Ascending aorta (tissue), 2 donors: ENCODE measurements around the gene CLMN. TPM values are rescaled to one million over a fixed set of nuclear protein-coding genes. Genes with fewer than 3 reads are reported as not detected.

Experiments
- DNase-seq, 2 donors: peaks; one replicate each; pipeline ENCODE4 v3.0.0-alpha.2; 2019; ENCODE audit warnings: low spot score in 2 of 2
- H3K27ac ChIP-seq, 2 donors: fragments of 200-600 bp; sonication (generic); one replicate each; pipeline ENCODE4 v1.5.1; 2016 to 2017; ENCODE audit warnings: mild to moderate bottlenecking in 1 of 2
- H3K27me3 ChIP-seq: fragments of 200-600 bp; sonication (generic); one replicate; pipeline ENCODE4 v1.5.1; 2017
- H3K36me3 ChIP-seq, 2 donors: fragments of 200-600 bp; sonication (generic); one replicate each; pipeline ENCODE4 v1.5.1; 2016
- H3K4me1 ChIP-seq, 2 donors: fragments of 200-600 bp; sonication (generic); one replicate each; pipeline ENCODE4 v1.5.1; 2016 to 2017; ENCODE audit warnings: mild to moderate bottlenecking in 1 of 2
- H3K4me3 ChIP-seq, 2 donors: fragments of 200-600 bp; sonication (generic); one replicate each; pipeline ENCODE4 v1.5.1; 2016 to 2017; ENCODE audit warnings: mild to moderate bottlenecking in 1 of 2
- H3K9me3 ChIP-seq, 2 donors: fragments of 200-600 bp; sonication (generic); one replicate each; pipeline ENCODE4 v1.5.1; 2016
- intact Hi-C: fragments of 100-400 bp; cut with DNase I; formaldehyde crosslinking; loops from one replicate; pipeline ENCODE4 v1.15.1; 2023
- total RNA-seq: library from RNA; depleted of rRNA; stranded (reverse); fragments of >200 nt; gene quantifications from one replicate; pipeline ENCODE4 v1.1.0, GENCODE V29; 2016
- TF ChIP-seq, protein P1 (sequence below), 3 experiments: fragments of 200-600 bp in 2 of 3; fragments of 450-650 bp in 1 of 3; sonication (generic) in 2 of 3; IDR thresholded peaks; one replicate each; pipeline ENCODE4 v1.5.1; 2016 to 2019; ENCODE audit warnings: antibody characterized with exemption in 3 of 3, mild to moderate bottlenecking in 1 of 3, moderate library complexity in 1 of 3

Gene CLMN
- total RNA-seq, 1 donor from 2014 or later: 4.7 TPM

DNA sequence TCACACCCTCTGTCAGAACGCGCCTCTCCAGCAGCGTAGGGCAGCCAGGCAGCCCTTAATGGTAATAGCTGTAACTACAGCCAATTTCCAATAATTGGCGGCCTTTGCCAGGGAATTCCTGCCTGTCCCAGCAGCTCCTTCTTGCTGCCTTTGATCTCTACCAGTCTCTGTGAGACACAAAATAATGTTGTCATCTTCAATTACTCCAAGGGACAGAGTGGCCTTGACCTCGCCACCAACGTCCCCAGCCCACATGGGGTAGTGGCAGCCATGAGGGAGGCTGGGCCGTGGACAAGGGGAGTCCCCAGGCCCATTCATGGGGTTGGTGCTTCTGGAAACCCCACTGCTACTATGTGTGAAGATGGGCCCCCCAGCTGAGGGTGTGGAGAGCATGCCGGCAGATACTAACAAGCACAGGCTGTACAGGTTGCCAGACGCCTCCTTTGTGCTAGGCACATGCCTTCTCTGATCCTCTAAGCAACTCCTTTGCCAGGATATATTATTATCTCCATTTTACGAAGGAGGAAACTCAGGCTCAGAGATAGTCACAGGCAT is 17.4 kb upstream of the CLMN start:
- no peak overlapping the region for H3K27ac ChIP-seq
- TF ChIP-seq, protein P1, sequence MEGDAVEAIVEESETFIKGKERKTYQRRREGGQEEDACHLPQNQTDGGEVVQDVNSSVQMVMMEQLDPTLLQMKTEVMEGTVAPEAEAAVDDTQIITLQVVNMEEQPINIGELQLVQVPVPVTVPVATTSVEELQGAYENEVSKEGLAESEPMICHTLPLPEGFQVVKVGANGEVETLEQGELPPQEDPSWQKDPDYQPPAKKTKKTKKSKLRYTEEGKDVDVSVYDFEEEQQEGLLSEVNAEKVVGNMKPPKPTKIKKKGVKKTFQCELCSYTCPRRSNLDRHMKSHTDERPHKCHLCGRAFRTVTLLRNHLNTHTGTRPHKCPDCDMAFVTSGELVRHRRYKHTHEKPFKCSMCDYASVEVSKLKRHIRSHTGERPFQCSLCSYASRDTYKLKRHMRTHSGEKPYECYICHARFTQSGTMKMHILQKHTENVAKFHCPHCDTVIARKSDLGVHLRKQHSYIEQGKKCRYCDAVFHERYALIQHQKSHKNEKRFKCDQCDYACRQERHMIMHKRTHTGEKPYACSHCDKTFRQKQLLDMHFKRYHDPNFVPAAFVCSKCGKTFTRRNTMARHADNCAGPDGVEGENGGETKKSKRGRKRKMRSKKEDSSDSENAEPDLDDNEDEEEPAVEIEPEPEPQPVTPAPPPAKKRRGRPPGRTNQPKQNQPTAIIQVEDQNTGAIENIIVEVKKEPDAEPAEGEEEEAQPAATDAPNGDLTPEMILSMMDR (IDR thresholded peaks at IDR 0.05): no peak
- H3K4me3 ChIP-seq: no peak overlapping the region
- H3K36me3 ChIP-seq: no peaks in the 10 kb centered on the region
- H3K4me1 ChIP-seq: no peaks in the 10 kb centered on the region
- H3K9me3 ChIP-seq: no peaks in the 10 kb centered on the region
- no peak for DNase-seq
- H3K27me3 ChIP-seq: no peaks in the 10 kb centered on the region
- intact Hi-C loops: no loop called here

DNA sequence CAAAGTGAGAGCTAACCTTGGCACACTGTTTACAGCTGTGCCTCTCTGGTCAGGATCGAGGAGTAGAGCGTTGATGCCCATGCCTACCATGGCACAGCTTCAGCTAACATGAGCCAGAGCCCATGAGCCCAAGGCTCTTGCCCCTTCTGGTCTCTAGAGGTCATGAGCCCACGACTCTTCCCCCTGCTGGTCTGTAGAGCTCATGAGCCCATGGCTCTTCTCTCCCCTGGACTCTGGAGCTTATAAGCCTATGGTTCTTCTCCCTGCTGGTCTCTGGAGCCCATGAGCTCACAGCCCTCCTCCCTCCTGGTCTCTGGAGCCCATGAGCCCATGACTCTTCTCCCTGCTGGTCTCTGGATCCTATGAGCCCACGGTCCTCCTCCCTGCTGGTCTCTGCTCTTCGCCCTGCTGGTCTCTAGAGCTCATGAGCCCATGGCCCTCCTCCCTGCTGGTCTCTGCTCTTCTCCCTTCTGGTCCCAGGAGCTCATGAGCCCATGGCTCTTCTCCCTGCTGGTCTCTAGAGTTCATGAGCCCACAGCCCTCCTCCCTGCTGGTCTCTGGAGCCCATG is 16.6 kb upstream of the CLMN start:
- no peak for DNase-seq
- no peaks in the 10 kb centered on the region for H3K36me3 ChIP-seq
- H3K4me1 ChIP-seq: no peaks in the 10 kb centered on the region
- H3K4me3 ChIP-seq: no peak overlapping the region
- H3K27ac ChIP-seq: no peak overlapping the region
- H3K9me3 ChIP-seq: no peaks in the 10 kb centered on the region
- intact Hi-C loops: no loop called here
- no peaks in the 10 kb centered on the region for H3K27me3 ChIP-seq
- TF ChIP-seq, protein P1 (IDR thresholded peaks at IDR 0.05): no peak

- Histone ChIP-seq H3K27me3 (no peaks in the 10 kb centered on the region), H3K9me3 (no peaks in the 10 kb centered on the region), H3K4me1 (no peaks in the 10 kb centered on the region), H3K4me3 (no peak overlapping the region), H3K36me3 (no peaks in the 10 kb centered on the region), H3K27ac (no peak overlapping the region)
- TF ChIP-seq, protein P1 (IDR thresholded peaks at IDR 0.05): no peak
- no peak for DNase-seq
- intact Hi-C loops: no loop called here
Measured at GRCh38 chr14:95335071-95335470, 15.4 kb upstream of the CLMN start.

- Histone ChIP-seq H3K27me3 (no peaks in the 10 kb centered on the region), H3K27ac (no peak overlapping the region), H3K9me3 (no peaks in the 10 kb centered on the region), H3K4me1 (no peaks in the 10 kb centered on the region), H3K4me3 (no peak overlapping the region), H3K36me3 (no peaks in the 10 kb centered on the region)
- intact Hi-C loops: no loop called here
- no peak for DNase-seq
- TF ChIP-seq, protein P1 (IDR thresholded peaks at IDR 0.05): no peak
Measured at GRCh38 chr14:95334044-95334443, 14.3 kb upstream of the CLMN start.

- Histone ChIP-seq H3K9me3 (no peaks in the 10 kb centered on the region), H3K27ac (no peak overlapping the region), H3K36me3 (no peaks in the 10 kb centered on the region), H3K4me1 (no peaks in the 10 kb centered on the region), H3K27me3 (no peaks in the 10 kb centered on the region), H3K4me3 (no peak overlapping the region)
- TF ChIP-seq, protein P1 (IDR thresholded peaks at IDR 0.05): no peak
- DNase-seq: no peak
- intact Hi-C loops: no loop called here
Measured at GRCh38 chr14:95332641-95333040, 12.9 kb upstream of the CLMN start.
